HG03575 (cell line): ENCODE results near the gene TMBIM4.

ENCODE experiments used
- ATAC-seq: cut with Tn5 transposase; IDR thresholded peaks from one replicate; pipeline ENCODE4 v1.9.1; 2021; ENCODE audit not compliant: unreplicated experiment, insufficient number of reproducible peaks, low FRiP score; ENCODE audit errors: extremely low read depth

TMBIM4 gene

GRCh38 chr12:66115071-66115600 lies 54.7 kb downstream of the TMBIM4 start:
- no peak for ATAC-seq

- no peak for ATAC-seq
Measured at GRCh38 chr12:66113471-66113870, 56.3 kb downstream of the TMBIM4 start.

- ATAC-seq = no peak
Measured at GRCh38 chr12:66111605-66112004, 58.2 kb downstream of the TMBIM4 start.

- no peak for ATAC-seq
Measured at GRCh38 chr12:66109056-66109455, 60.7 kb downstream of the TMBIM4 start.

GRCh38 chr12:66108386-66108785 lies 61.4 kb downstream of the TMBIM4 start:
- no peak for ATAC-seq

GRCh38 chr12:66107451-66107915 lies 62.3 kb downstream of the TMBIM4 start:
- ATAC-seq = peak; percentile 84

GRCh38 chr12:66103016-66103913 lies 66.5 kb downstream of the TMBIM4 start:
- no peak for ATAC-seq

GRCh38 chr12:66092559-66093269 lies 77.1 kb downstream of the TMBIM4 start:
- ATAC-seq = no peak

- no peak for ATAC-seq
Measured at GRCh38 chr12:66090157-66090556, 79.6 kb downstream of the TMBIM4 start.

GRCh38 chr12:66087365-66087943 lies 82.3 kb downstream of the TMBIM4 start:
- ATAC-seq = no peak

GRCh38 chr12:66085998-66086397 lies 83.8 kb downstream of the TMBIM4 start:
- no peak for ATAC-seq
